Mesendoderm (in vitro differentiated cells): ENCODE results near the gene ANAPC16.

Source experiments
- DNase-seq: peaks from one replicate; pipeline ENCODE4 v3.0.0; 2013
- H2AK5ac ChIP-seq: 2 replicates; pipeline ENCODE4 v1.6.1; 2013; ENCODE audit warnings: low read length, inconsistent platforms
- H2BK120ac ChIP-seq: 2 replicates; pipeline ENCODE4 v1.6.1; 2013; ENCODE audit warnings: low read depth, mild to moderate bottlenecking, low read length, moderate library complexity, mixed read lengths
- H2BK15ac ChIP-seq: replicated peaks from 2 replicates; pipeline ENCODE4 v1.6.1; 2013; ENCODE audit warnings: low read depth, mild to moderate bottlenecking, moderate library complexity
- H2BK5ac ChIP-seq: 2 replicates; pipeline ENCODE4 v1.6.1; 2013; ENCODE audit warnings: low read length, inconsistent platforms
- H3K18ac ChIP-seq: 2 replicates; pipeline ENCODE4 v1.6.1; 2013; ENCODE audit warnings: mild to moderate bottlenecking, low read length, mixed read lengths
- H3K23ac ChIP-seq: one replicate; pipeline ENCODE4 v1.6.1; 2013; ENCODE audit warnings: low read length
- H3K27ac ChIP-seq: 2 replicates; pipeline ENCODE4 v1.5.1; 2013; ENCODE audit warnings: low read depth, mild to moderate bottlenecking, inconsistent platforms, low read length, moderate library complexity
- H3K27me3 ChIP-seq: 2 replicates; pipeline ENCODE4 v1.6.1; 2013; ENCODE audit warnings: low read length, control low read depth, mild to moderate bottlenecking, inconsistent platforms; ENCODE audit not compliant: insufficient read depth, poor library complexity
- H3K36me3 ChIP-seq: 2 replicates; pipeline ENCODE4 v1.6.1; 2013; ENCODE audit warnings: low read length, inconsistent platforms; ENCODE audit not compliant: control insufficient read depth, insufficient read depth
- H3K4ac ChIP-seq: one replicate; pipeline ENCODE4 v1.6.1; 2013; ENCODE audit warnings: low read depth, mild to moderate bottlenecking, low read length, moderate library complexity
- H3K4me1 ChIP-seq: 2 replicates; pipeline ENCODE4 v1.6.1; 2013; ENCODE audit warnings: low read depth, low read length, inconsistent platforms; ENCODE audit not compliant: control insufficient read depth
- H3K4me2 ChIP-seq: 2 replicates; pipeline ENCODE4 v1.6.1; 2013; ENCODE audit warnings: low read length
- H3K4me3 ChIP-seq: 2 replicates; pipeline ENCODE4 v1.5.1; 2013; ENCODE audit warnings: mild to moderate bottlenecking, low read length
- H3K56ac ChIP-seq: one replicate; pipeline ENCODE4 v1.6.1; 2013; ENCODE audit warnings: low read length
- H3K79me1 ChIP-seq: 2 replicates; pipeline ENCODE4 v1.6.1; 2013; ENCODE audit warnings: low read length, inconsistent platforms
- H3K79me2 ChIP-seq: 2 replicates; pipeline ENCODE4 v1.6.1; 2013; ENCODE audit warnings: mild to moderate bottlenecking, low read length; ENCODE audit not compliant: control insufficient read depth, insufficient read depth
- H3K9ac ChIP-seq: 2 replicates; pipeline ENCODE4 v1.6.1; 2013; ENCODE audit warnings: low read length, inconsistent platforms
- H4K5ac ChIP-seq: one replicate; pipeline ENCODE4 v1.6.1; 2013; ENCODE audit warnings: low read length
- H4K8ac ChIP-seq: one replicate; pipeline ENCODE4 v1.6.1; 2013; ENCODE audit warnings: low read depth, mild to moderate bottlenecking, control low read depth, low read length, moderate library complexity
- whole genome bisulfite sequencing: extraction: QIAGEN DNeasy Blood & Tissue Kit; methylation state at CpG from one replicate; pipeline ENCODE4 v1.1.7; 2013; ENCODE audit warnings: low lambda C conversion rate, missing lambda C conversion rate; ENCODE audit not compliant: insufficient coverage; ENCODE audit errors: extremely low coverage; 5-methylcytosine and 5-hydroxymethylcytosine counted together

The ANAPC16 gene

DNA sequence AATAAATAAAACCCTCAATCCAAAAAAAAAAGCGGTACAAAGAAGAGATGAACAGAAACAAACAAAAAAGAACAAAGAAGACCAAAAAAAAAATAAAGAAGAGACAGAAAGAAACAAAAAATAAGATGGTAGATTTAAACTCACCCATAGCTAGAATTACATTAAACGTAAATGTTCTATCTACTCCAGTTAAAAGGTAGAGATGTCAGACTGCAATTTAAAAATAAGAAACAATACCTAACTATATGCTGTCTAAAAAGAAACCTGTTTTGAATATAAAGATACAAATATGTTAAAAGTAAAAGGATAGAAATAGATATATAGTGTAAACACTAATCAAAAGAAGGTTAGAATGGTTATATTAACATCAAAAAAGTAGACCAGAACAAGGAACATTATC, 31.7 kb upstream of the ANAPC16 start:
- Histone ChIP-seq H4K8ac (no peak overlapping the region), H4K5ac (no peak overlapping the region), H2AK5ac (no peak overlapping the region), H3K27ac (no peak overlapping the region), H3K4me1 (no peaks in the 10 kb centered on the region), H2BK5ac (no peak overlapping the region), H3K23ac (no peak overlapping the region), H3K79me1 (no peaks in the 10 kb centered on the region), H3K4ac (no peak overlapping the region), H3K79me2 (no peaks in the 10 kb centered on the region), H3K4me2 (no peak overlapping the region), H3K9ac (no peak overlapping the region), H3K36me3 (no peaks in the 10 kb centered on the region), H3K27me3 (no peaks in the 10 kb centered on the region), H3K4me3 (no peak overlapping the region), H2BK120ac (no peak overlapping the region), H3K18ac (no peak overlapping the region), H2BK15ac (no peak overlapping the region), H3K56ac (no peak overlapping the region)
- no peak for DNase-seq
- WGBS: no CpG with 5 or more reads among the region's 2 CpGs

DNA sequence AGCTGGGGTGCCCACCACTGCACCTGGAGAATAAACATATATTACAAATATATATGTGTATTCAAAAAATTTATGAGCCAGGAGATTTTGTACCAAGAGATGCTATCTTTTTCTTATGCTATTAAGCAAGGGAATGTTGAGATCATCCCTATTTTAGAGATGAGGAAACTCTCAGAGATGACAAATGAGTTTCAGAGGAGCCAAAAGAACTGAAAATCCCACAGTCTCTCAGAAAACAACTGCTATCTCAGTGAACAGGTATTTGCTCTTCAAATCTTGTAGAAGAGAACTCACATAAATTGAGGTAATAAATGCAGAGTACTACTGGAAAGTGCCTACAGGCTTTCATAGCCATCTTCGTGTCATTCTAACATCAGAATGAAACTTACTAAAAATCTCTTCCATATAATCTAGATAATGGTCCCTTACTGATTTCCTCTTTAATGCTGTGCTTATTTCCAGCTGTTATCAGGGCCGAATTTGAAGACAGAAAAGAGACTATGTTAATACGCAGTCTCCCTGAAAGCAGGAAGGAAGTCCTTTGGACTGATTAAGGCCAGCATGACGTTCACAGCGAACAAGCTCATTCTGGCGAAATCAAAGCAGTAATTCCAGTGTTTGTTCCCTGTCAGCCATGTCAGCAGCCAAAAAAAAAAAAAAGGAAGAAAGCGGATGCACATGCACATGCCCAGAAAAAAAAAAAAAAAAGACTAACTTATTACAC, 29.4 kb upstream of the ANAPC16 start:
- H3K4ac ChIP-seq: no peak overlapping the region
- no peak overlapping the region for H2BK5ac ChIP-seq
- H3K4me2 ChIP-seq: no peak overlapping the region
- no peak overlapping the region for H4K8ac ChIP-seq
- H3K27ac ChIP-seq: no peak overlapping the region
- H3K79me2 ChIP-seq: no peaks in the 10 kb centered on the region
- no peak overlapping the region for H3K23ac ChIP-seq
- H3K79me1 ChIP-seq: no peaks in the 10 kb centered on the region
- no peak overlapping the region for H2BK15ac ChIP-seq
- H3K4me3 ChIP-seq: no peak overlapping the region
- no peak overlapping the region for H3K9ac ChIP-seq
- no peaks in the 10 kb centered on the region for H3K4me1 ChIP-seq
- H3K56ac ChIP-seq: no peak overlapping the region
- no peak for DNase-seq
- H2BK120ac ChIP-seq: no peak overlapping the region
- H3K36me3 ChIP-seq: no peaks in the 10 kb centered on the region
- H3K18ac ChIP-seq: no peak overlapping the region
- H3K27me3 ChIP-seq: no peaks in the 10 kb centered on the region
- H4K5ac ChIP-seq: no peak overlapping the region
- no CpG with 5 or more reads among the region's 7 CpGs for WGBS
- H2AK5ac ChIP-seq: no peak overlapping the region

- Histone ChIP-seq H3K56ac (no peak overlapping the region), H3K4me1 (no peaks in the 10 kb centered on the region), H4K8ac (no peak overlapping the region), H2BK15ac (no peak overlapping the region), H3K4ac (no peak overlapping the region), H2AK5ac (no peak overlapping the region), H3K36me3 (no peaks in the 10 kb centered on the region), H3K23ac (no peak overlapping the region), H3K79me2 (no peaks in the 10 kb centered on the region), H3K9ac (no peak overlapping the region), H3K27me3 (no peaks in the 10 kb centered on the region), H2BK5ac (no peak overlapping the region), H3K4me3 (no peak overlapping the region), H2BK120ac (no peak overlapping the region), H3K79me1 (no peaks in the 10 kb centered on the region), H4K5ac (no peak overlapping the region), H3K4me2 (no peak overlapping the region), H3K27ac (no peak overlapping the region), H3K18ac (no peak overlapping the region)
- WGBS: no CpG with 5 or more reads among the region's 3 CpGs
- no peak for DNase-seq
These were observed 28.9 kb upstream of the ANAPC16 start for GRCh38 chr10:72186982-72187330.

GRCh38 chr10:72194949-72195348, 20.9 kb upstream of the ANAPC16 start:
- no peak for DNase-seq
- H2BK5ac ChIP-seq: no peak overlapping the region
- no peak overlapping the region for H2BK15ac ChIP-seq
- no peak overlapping the region for H2AK5ac ChIP-seq
- H3K79me1 ChIP-seq: no peaks in the 10 kb centered on the region
- H3K23ac ChIP-seq: no peak overlapping the region
- H3K79me2 ChIP-seq: no peaks in the 10 kb centered on the region
- H3K18ac ChIP-seq: no peak overlapping the region
- H3K4me3 ChIP-seq: no peak overlapping the region
- H3K56ac ChIP-seq: no peak overlapping the region
- no peak overlapping the region for H3K4me2 ChIP-seq
- no peaks in the 10 kb centered on the region for H3K4me1 ChIP-seq
- H2BK120ac ChIP-seq: no peak overlapping the region
- no CpG with 5 or more reads among the region's 2 CpGs for WGBS
- no peak overlapping the region for H3K4ac ChIP-seq
- H3K27me3 ChIP-seq: no peaks in the 10 kb centered on the region
- H4K5ac ChIP-seq: no peak overlapping the region
- no peak overlapping the region for H3K27ac ChIP-seq
- no peaks in the 10 kb centered on the region for H3K36me3 ChIP-seq
- no peak overlapping the region for H3K9ac ChIP-seq
- no peak overlapping the region for H4K8ac ChIP-seq

DNA sequence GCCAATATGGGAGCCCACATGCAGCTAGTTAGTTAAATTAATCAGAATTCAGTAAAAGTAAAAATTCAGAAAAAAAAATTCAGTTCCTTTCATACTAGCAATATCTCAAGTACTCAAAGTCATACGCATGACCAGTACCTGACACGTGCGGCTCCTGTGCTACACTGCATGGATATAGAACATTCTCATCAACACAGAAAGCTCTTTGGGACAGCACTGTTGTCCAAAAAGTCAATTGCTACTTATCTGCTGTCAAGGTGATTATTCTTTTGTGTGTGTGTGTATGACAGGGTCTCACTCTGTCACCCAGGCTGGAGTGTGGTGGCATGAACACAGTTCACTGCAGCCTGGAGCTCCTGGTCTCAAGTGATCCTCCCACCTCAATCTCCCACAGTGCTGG, 14.9 kb upstream of the ANAPC16 start:
- Histone ChIP-seq H3K23ac (no peak overlapping the region), H3K4me1 (no peaks in the 10 kb centered on the region), H2BK120ac (no peak overlapping the region), H3K9ac (no peak overlapping the region), H2BK15ac (no peak overlapping the region), H4K5ac (no peak overlapping the region), H2BK5ac (no peak overlapping the region), H3K4ac (no peak overlapping the region), H3K18ac (no peak overlapping the region), H4K8ac (no peak overlapping the region), H3K79me2 (no peaks in the 10 kb centered on the region), H3K4me2 (no peak overlapping the region), H3K27me3 (no peaks in the 10 kb centered on the region), H3K56ac (no peak overlapping the region), H3K36me3 (no peaks in the 10 kb centered on the region), H2AK5ac (no peak overlapping the region), H3K4me3 (no peak overlapping the region), H3K79me1 (no peaks in the 10 kb centered on the region), H3K27ac (no peak overlapping the region)
- no peak for DNase-seq
- WGBS: no CpG with 5 or more reads among the region's 3 CpGs

DNA sequence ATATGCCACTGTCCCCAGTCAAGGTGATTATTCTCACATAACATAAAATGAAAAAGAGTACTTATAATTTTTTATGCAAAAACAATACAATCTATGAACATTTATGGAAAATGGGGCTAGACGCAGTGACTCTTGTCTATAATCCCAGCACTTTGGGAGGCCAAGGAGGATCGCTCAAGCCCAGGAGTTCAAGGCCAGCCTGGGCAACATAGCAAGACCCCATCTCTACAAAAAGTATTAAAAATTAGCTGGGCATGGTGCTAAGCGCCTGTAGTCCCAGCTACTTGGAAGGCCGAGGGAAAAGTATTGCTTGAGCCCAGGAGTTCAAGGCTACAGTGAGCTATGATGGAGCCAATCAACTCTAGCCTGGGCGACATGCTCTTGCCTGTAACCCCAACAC, 14.5 kb upstream of the ANAPC16 start:
- no peak overlapping the region for H3K56ac ChIP-seq
- H3K4me3 ChIP-seq: no peak overlapping the region
- H3K36me3 ChIP-seq: no peaks in the 10 kb centered on the region
- no peak overlapping the region for H3K9ac ChIP-seq
- no peak for DNase-seq
- no peak overlapping the region for H3K4me2 ChIP-seq
- no peak overlapping the region for H3K23ac ChIP-seq
- H2BK120ac ChIP-seq: no peak overlapping the region
- H3K18ac ChIP-seq: no peak overlapping the region
- H3K4me1 ChIP-seq: no peaks in the 10 kb centered on the region
- no peak overlapping the region for H2AK5ac ChIP-seq
- H3K79me1 ChIP-seq: no peaks in the 10 kb centered on the region
- no peak overlapping the region for H3K4ac ChIP-seq
- no peak overlapping the region for H3K27ac ChIP-seq
- H2BK5ac ChIP-seq: no peak overlapping the region
- no peak overlapping the region for H4K5ac ChIP-seq
- H2BK15ac ChIP-seq: no peak overlapping the region
- H3K27me3 ChIP-seq: no peaks in the 10 kb centered on the region
- H4K8ac ChIP-seq: no peak overlapping the region
- no CpG with 5 or more reads among the region's 5 CpGs for WGBS
- H3K79me2 ChIP-seq: no peaks in the 10 kb centered on the region
